Left ventricle myocardium inferior (tissue), 1 donor: ENCODE data around the gene CDK14. TPM values are rescaled to one million over a fixed set of nuclear protein-coding genes. Genes with fewer than 3 reads are reported as not detected.

Experiments used
- DNase-seq: peaks from one replicate; pipeline ENCODE4 v3.0.0-alpha.2; 2020
- H3K27ac ChIP-seq: fragments of 200-600 bp; replicated peaks from 2 replicates; pipeline ENCODE4 v1.8.0; 2021
- H3K27me3 ChIP-seq: fragments of 200-600 bp; 2 replicates; pipeline ENCODE4 v1.8.0; 2021; ENCODE audit warnings: low read depth
- H3K36me3 ChIP-seq: fragments of 200-600 bp; 2 replicates; pipeline ENCODE4 v1.8.0; 2021
- H3K4me1 ChIP-seq: fragments of 200-600 bp; 2 replicates; pipeline ENCODE4 v1.8.0; 2021
- H3K4me3 ChIP-seq: fragments of 200-600 bp; 2 replicates; pipeline ENCODE4 v1.8.0; 2021; ENCODE audit warnings: mild to moderate bottlenecking, moderate library complexity
- H3K9me3 ChIP-seq: fragments of 200-600 bp; replicated peaks from 2 replicates; pipeline ENCODE4 v1.8.0; 2021
- intact Hi-C: fragments of 100-400 bp; cut with micrococcal nuclease; formaldehyde crosslinking; loops from one replicate; pipeline ENCODE4 v1.11.0; 2022
- total RNA-seq: library from RNA; stranded (reverse); fragmentation: NEBNext Ultra II Directional; extraction: Animal tissue kit (Norgen Biotek cat#: 25700); gene quantifications from one replicate; pipeline ENCODE4 v1.2.1, GENCODE V29; 2021
- TF ChIP-seq, protein P1 (sequence below): fragments of 200-600 bp; IDR thresholded peaks from 2 replicates; pipeline ENCODE4 v1.8.0; 2021; ENCODE audit warnings: antibody characterized with exemption, mild to moderate bottlenecking, borderline replicate concordance
- donor health status: DM: no; HTN: yes; CAD: no; lungs with severe emphysema.

Gene CDK14
- total RNA-seq, 1 donor from 2014 or later, result 18.7 TPM

GRCh38 chr7:90613088-90613498 is 17.0 kb downstream of the CDK14 start:
- Histone ChIP-seq H3K36me3 (no peaks in the 10 kb centered on the region), H3K4me1 (peaks cover 25% of the 10 kb centered on the region), H3K27ac (no peak overlapping the region), H3K4me3 (no peak overlapping the region), H3K9me3 (no peaks in the 10 kb centered on the region), H3K27me3 (no peaks in the 10 kb centered on the region)
- TF ChIP-seq, protein P1, sequence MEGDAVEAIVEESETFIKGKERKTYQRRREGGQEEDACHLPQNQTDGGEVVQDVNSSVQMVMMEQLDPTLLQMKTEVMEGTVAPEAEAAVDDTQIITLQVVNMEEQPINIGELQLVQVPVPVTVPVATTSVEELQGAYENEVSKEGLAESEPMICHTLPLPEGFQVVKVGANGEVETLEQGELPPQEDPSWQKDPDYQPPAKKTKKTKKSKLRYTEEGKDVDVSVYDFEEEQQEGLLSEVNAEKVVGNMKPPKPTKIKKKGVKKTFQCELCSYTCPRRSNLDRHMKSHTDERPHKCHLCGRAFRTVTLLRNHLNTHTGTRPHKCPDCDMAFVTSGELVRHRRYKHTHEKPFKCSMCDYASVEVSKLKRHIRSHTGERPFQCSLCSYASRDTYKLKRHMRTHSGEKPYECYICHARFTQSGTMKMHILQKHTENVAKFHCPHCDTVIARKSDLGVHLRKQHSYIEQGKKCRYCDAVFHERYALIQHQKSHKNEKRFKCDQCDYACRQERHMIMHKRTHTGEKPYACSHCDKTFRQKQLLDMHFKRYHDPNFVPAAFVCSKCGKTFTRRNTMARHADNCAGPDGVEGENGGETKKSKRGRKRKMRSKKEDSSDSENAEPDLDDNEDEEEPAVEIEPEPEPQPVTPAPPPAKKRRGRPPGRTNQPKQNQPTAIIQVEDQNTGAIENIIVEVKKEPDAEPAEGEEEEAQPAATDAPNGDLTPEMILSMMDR, result no peak
- intact Hi-C loops, result no loop called here
- no peak for DNase-seq

GRCh38 chr7:90617442-90617841 is 21.3 kb downstream of the CDK14 start:
- TF ChIP-seq, protein P1, result no peak
- intact Hi-C loops, result no loop called here
- Histone ChIP-seq H3K4me3 (no peak overlapping the region), H3K27ac (no peak overlapping the region), H3K4me1 (peaks cover 26% of the 10 kb centered on the region), H3K9me3 (no peaks in the 10 kb centered on the region), H3K27me3 (no peaks in the 10 kb centered on the region), H3K36me3 (no peaks in the 10 kb centered on the region)
- no peak for DNase-seq

- Histone ChIP-seq H3K4me1 (peaks cover 31% of the 10 kb centered on the region), H3K27ac (no peak overlapping the region), H3K9me3 (no peaks in the 10 kb centered on the region), H3K4me3 (no peak overlapping the region), H3K27me3 (no peaks in the 10 kb centered on the region), H3K36me3 (no peaks in the 10 kb centered on the region)
- TF ChIP-seq, protein P1, result no peak
- DNase-seq, result no peak
- intact Hi-C loops, result no loop called here
Observed at GRCh38 chr7:90618876-90619275, 22.8 kb downstream of the CDK14 start.

GRCh38 chr7:90621125-90621746 is 25.1 kb downstream of the CDK14 start:
- Histone ChIP-seq H3K27ac (no peak overlapping the region), H3K4me1 (peaks cover 55% of the 10 kb centered on the region), H3K27me3 (no peaks in the 10 kb centered on the region), H3K4me3 (no peak overlapping the region), H3K9me3 (no peaks in the 10 kb centered on the region), H3K36me3 (no peaks in the 10 kb centered on the region)
- TF ChIP-seq, protein P1, result no peak
- DNase-seq, result no peak
- intact Hi-C loops, result loop anchor here (10.0 kb wide), 1 partner anchor 66 kb away; no protein-coding TSS in a partner anchor

- H3K4me1 ChIP-seq, result peaks cover 56% of the 10 kb centered on the region
- no peaks in the 10 kb centered on the region for H3K9me3 ChIP-seq
- intact Hi-C loops, result loop anchor here (10.0 kb wide), 1 partner anchor 67 kb away; no protein-coding TSS in a partner anchor
- H3K27me3 ChIP-seq, result no peaks in the 10 kb centered on the region
- TF ChIP-seq, protein P1, result no peak
- no peak overlapping the region for H3K27ac ChIP-seq
- no peaks in the 10 kb centered on the region for H3K36me3 ChIP-seq
- DNase-seq, result no peak
- H3K4me3 ChIP-seq, result no peak overlapping the region
Observed at GRCh38 chr7:90621747-90622140, 25.6 kb downstream of the CDK14 start.
